SKM-1 (cell line): Measurements from ENCODE around the gene RIN3.

Source experiments
- DNase-seq: peaks from one replicate; lab custom pipeline; 2025; ENCODE audit not compliant: unreplicated experiment; lab: John Stamatoyannopoulos, UW

The RIN3 gene

DNA sequence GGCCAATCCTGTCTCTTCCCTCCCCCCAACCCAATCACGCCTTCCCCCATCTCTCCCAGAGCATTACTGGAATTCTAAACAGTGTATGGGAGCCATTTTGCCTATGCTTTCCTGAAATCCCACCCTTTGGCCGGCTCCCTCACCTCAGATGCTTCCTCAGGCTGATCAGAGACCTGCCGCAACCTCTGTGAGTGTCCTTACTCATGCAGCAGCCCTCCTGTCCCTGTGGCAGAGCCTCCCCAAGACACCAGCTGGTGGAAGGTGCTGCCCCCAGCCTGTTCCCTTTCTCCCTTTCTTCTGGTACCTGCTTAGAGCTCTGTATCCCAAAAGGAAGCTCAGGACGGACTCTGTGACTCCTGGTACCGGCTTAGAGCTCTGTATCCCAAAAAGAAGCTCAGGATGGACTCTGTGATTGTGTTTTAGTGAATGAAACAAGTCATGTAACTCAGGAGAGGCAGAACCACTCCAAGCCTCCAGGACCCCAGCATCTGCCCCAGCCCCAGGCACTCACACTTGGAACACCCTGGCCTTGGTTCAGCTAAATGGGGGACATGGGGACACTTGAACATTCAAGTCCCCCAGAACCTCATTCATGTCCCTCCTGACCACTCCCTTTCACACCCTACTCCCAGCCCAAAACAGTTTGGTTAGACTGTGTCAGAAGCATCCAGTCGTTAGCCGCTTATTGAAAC lies 29.3 kb upstream of the RIN3 start:
- no peak for DNase-seq

GRCh38 chr14:92486881-92487280 lies 26.7 kb upstream of the RIN3 start:
- DNase-seq: no peak

DNA sequence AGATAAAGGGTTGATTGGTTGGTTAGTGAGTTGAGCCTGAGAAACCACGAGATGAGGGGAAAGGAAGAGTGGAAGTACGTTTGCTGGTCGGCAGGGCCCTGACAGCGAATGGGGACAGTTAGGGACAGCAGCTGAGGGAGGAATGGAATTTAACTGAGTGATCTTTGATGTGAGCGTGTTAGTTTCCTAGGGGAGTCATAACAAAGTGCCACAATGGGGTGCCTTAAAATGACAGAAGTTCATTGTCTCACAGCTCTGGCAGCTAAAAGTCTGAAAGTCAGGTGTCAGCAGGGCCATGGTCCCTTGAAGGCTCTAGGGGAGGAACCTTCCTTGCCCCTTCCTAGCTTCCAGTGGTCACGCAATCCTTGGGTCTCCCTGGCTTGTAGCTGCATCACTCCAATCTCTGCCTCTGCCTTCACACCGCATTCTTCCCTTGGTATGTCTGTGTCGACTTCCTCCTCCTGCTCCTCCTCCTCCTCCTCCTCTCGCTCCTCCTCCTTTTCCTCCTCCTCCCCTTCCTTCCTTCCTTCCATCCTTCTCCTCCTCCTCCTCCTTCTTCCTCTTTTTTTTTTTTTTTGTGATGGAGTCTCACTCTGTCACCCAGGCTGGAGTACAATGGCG lies 26.0 kb upstream of the RIN3 start:
- no peak for DNase-seq

DNA sequence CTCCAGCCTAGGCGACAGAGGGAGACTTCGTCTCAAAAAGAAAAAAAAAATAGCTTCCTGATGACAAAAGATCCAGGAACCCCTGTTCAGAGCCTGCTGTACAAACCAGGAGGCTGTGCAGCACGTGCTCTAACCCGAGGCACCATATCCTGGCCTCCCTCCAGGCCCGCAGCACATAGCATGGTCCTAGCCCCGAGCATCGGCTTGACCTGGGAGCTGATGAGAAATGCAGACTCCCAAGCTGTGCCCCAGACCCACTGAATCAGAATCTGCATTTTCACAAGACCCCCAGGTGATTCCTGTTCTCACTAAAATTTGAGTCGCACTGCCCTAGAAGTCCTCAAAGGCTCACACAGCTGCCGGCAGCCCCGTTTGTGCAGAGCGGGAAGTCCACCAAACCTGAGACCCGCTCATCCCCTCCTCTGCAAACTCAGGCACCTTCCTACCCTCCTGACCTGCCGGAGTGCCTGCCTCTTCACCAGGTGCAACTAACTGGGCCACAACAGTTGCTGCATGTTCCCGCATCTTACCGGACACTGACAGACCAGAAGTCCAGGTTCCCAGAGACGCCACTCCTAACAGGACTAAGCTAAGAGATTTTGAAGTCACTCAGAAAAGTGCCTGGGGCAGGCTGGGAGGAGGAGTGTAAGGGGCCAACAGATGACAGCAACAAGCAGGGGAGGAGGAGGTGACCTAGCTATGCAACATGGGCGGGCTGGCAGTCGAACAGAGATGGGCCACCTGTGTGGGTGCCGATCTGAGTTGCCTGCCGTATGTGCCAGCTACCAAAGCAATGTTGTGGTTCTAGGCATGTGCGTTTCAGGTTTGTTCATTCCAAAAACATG lies 24.0 kb upstream of the RIN3 start:
- no peak for DNase-seq

- DNase-seq: no peak
These were observed 23.2 kb upstream of the RIN3 start for GRCh38 chr14:92490239-92490959.

- DNase-seq: no peak
These were observed 21.8 kb upstream of the RIN3 start for GRCh38 chr14:92491782-92492181.

DNA sequence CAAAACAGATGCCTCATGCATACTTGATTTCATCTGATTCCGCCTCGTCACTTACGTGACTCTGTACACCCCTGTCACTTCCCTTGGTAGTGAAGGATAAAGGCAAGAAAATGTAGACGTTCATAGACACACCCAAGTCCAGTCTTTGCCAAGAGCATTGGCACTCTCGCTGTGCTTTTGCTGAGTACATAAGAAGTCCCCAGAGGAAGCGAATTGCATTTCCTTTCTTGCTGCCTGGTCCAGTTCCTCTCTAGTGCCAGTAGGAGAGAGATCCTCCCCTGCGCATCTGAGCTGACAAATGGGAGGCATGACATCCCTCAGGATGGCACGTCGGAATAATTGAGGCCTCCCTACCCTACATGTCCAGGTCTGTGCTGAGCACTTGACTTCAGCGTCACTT lies 21.3 kb upstream of the RIN3 start:
- no peak for DNase-seq

GRCh38 chr14:92493024-92493423 lies 20.6 kb upstream of the RIN3 start:
- DNase-seq: no peak

DNA sequence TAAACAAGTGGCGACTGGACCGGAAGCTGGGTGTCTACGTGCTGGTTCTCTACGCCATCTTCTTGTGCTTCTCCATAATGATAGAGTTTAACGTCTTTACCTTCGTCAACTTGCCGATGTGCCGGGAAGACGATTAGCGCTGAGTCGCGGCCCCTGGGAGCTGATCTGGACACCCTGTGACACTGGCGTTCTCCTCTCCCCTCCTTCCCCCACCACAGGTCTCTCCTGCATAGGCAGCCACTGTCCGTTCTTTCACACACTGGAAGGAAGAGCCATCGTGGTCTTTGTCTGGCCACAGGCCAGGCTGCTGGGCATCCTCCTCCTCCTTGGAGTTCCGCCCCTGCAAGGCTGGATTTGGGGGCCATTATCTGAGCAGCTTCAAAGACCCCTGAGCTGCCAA lies 20.1 kb upstream of the RIN3 start:
- DNase-seq: no peak

- DNase-seq: no peak
These were observed 19.1 kb upstream of the RIN3 start for GRCh38 chr14:92494512-92494911.

DNA sequence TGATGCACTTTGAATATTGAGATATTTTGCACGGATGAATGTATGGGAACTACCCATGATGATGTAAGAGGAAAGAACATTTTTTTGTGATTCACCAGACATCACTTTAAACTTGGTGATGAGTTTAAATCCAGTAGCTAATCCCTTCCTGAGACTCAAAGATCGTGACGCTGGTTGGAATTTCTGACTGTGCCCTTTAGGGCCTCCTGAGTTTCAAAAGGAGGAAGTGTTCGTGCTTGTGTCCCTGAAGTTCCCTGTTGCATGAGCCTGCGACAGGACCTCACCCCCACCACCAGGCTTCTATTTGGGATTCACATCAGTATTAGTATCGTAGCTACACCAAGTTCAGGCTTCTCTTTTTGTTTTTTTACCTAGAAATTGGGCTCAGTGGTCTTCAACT lies 18.6 kb upstream of the RIN3 start:
- no peak for DNase-seq

GRCh38 chr14:92496191-92496857 lies 17.3 kb upstream of the RIN3 start:
- DNase-seq: no peak

DNA sequence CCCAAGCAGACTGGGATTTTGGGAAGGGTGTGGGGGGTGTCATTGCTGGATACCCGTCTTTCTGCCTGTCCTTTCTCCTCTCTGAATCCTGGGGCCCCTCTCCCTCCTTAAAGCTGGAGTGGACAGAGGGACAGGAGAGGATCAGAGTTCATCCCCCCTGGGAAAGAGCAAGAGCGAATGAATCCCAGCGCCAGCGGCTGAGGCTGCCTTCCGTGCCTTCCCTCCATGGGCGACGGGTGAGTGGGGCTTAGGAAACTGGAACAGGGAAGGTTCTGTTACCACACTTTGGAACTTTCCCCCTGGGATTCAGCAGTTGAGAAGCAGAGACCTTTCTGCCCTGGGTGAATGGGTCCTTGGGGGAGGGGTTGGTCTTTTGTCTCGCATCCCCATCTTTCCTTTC lies 16.2 kb upstream of the RIN3 start:
- no peak for DNase-seq

- no peak for DNase-seq
These were observed 14.3 kb upstream of the RIN3 start for GRCh38 chr14:92499234-92499633.

DNA sequence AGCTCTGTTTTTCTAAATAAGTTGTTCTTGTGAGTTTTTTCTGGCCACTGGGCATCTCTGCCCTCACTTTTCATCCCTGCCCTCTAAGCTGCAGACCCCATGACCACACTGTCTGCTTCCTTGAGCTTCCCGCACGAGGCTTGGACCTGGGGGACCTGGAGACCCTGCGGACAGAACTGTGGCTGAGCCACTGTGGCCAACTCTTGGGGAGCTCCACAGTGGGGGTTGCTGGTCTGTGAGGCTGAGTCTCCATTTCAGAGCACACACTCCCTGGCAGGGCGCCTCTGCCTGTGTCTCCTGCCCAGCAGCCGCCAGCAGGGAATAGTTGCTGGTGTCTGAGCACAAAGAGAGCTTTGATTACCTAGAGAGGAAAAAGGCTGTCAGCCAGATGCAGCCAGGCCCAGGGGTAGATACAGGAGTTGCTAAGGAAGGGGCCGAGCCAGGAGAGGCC lies 13.1 kb upstream of the RIN3 start:
- no peak for DNase-seq

GRCh38 chr14:92501891-92502351 lies 11.7 kb upstream of the RIN3 start:
- no peak for DNase-seq

DNA sequence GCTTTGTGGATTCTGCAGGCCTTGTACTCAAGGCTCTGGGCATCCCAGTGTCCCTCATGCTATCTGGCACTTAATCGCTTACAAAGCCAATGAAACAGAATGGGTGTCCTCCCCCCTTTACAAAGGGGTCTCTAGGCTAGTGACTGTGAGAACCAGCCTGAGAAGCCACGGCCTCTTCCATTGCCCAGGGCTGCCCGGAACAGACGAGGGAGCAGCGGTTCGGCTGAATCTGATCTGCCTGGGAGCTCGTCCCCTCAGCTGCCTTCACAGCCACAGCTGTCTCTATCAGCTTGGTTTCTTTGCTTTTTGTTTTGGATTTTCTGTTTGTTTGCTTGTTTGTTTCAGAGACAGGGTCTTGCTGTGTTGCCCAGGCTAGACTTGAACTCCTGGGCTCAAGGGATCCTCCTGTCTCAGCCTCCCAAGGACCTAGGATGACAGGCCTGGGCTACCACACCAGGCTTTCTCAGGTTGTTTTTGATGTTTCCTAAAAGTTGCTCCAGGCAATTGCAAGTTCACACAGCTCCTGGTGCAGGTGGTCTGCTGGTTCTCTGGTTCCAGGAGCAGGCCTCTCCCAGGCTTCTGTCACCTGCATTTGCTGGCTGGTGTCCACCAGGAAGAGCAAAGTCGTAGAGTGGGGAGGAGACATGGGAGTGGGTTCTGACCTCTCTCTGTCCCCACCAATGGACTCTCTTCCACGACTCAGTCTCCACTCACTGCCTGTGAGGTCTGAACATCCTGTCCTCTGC lies 10.9 kb upstream of the RIN3 start:
- no peak for DNase-seq

DNA sequence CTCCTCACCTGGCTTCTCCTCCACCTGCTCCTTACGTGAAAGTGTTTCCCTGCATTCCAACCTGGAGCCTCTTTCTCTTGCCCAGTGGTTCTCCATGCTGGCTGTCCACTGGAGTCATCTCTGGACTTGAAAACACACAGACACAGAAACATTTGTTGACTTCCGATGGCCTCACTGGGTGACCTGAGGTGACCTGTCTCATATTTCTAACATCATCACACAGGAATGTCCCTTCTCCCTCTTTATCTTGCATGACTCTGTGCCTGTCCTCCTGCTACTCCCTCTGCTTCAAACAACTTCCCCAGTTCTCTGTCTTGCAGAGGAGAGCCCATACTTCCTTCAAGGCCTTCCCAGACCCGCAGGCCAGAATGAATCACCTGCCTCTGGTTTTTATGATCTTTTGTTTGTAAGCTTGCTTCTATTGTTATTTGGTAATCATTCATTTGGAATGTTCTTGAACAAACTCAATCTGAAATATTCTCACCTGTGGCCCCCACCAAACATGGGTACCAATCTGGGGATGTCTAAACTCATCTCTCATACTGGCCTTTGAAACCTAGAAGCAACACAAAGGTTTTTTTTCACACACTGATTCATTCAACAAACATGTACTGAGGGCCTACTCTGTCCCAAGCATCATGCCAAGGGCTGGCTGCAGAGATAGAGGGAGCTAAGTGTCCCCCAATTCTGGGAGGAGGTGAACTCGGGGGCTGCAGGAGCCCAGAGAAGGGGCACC lies 9.7 kb upstream of the RIN3 start:
- no peak for DNase-seq

DNA sequence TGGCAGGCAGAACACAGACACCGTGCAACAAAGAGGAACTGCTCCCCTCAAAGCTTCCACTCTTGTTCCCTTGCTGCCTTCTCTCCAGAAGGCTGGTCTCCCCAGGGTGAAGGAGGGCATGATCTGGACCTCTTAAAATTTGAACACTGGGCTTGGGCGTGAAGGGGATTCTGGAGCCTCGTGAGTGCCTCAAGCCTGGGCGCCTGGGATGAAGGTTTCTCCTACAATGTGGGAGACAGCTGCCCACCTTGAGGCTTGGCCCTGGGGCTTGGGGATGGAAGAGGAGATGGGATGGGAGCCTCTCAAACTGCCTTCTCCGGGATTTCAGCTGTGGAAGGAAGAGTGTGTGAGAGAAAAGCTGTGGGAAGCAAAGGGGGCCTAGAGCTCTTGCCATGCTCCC lies 7.8 kb upstream of the RIN3 start:
- no peak for DNase-seq
